ENCODE results near the gene DBX1.

DNA sequence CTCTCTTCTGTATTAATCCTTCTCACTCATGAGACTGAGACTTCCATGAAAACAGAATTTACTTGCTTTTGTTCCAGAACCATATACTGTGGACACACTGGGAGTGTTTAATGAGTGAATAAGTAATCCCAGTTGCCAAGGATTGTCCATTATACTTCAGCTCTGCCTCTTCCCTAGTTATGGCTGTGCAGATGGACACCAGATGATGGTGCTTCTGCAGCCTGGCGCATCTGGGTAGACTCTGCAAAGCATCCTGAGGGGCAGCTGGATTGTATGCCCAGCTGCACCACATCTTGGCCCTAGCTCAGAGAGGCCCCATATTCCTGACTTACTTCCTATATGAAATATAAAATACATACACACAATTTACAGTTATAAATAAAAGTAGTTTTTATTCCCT lies 43.5 kb downstream of the DBX1 start:
- TF ChIP-seq, protein P1, sequence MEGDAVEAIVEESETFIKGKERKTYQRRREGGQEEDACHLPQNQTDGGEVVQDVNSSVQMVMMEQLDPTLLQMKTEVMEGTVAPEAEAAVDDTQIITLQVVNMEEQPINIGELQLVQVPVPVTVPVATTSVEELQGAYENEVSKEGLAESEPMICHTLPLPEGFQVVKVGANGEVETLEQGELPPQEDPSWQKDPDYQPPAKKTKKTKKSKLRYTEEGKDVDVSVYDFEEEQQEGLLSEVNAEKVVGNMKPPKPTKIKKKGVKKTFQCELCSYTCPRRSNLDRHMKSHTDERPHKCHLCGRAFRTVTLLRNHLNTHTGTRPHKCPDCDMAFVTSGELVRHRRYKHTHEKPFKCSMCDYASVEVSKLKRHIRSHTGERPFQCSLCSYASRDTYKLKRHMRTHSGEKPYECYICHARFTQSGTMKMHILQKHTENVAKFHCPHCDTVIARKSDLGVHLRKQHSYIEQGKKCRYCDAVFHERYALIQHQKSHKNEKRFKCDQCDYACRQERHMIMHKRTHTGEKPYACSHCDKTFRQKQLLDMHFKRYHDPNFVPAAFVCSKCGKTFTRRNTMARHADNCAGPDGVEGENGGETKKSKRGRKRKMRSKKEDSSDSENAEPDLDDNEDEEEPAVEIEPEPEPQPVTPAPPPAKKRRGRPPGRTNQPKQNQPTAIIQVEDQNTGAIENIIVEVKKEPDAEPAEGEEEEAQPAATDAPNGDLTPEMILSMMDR (IDR thresholded peaks at IDR 0.05): no peak
- TF ChIP-seq POLR2A (IDR thresholded peaks at IDR 0.05): no peak

Data from testis (tissue), 2 donors.